Measurements from ENCODE around the gene CD180.

Gene CD180

DNA sequence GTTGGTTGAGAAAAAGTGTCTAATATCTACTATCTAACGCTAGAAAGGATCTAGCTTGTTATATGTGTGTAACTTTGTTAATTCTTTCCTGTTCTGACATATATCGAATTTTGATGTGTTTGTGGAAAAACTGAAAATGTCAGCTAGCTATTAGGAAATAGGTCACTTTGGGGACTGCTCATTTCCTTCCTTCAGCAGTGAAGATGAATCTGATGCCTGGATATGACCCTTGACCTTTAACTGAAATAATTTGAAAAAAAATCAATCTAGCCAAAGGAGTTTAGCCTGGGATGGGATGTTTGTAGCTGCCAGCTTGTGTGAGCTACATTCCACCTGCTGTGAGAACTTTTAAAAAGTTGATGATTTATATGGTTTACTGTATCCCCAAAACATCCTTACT is 66.8 kb downstream of the CD180 start:
- Histone ChIP-seq H3K4me3 (ENCODE audit: low read length) (no peak overlapping the region), H3K9ac (ENCODE audit: low read length) (no peak overlapping the region), H3K9me3 (replicated peaks; ENCODE audit: insufficient read depth, low read length) (no peaks in the 10 kb centered on the region), H3F3A (ENCODE audit: insufficient read depth, low read length) (no peaks in the 10 kb centered on the region), H2AFZ (ENCODE audit: low read length) (no peak overlapping the region), H3K4me1 (ENCODE audit: low read length) (no peaks in the 10 kb centered on the region), H3K27me3 (replicated peaks; ENCODE audit: insufficient read depth, low read length) (no peaks in the 10 kb centered on the region), H3K4me2 (ENCODE audit: low read depth, low read length) (no peak overlapping the region), H4K20me1 (ENCODE audit: insufficient read depth, low read length) (no peaks in the 10 kb centered on the region), H3K9me2 (replicated peaks; ENCODE audit: insufficient read depth, low read length) (no peaks in the 10 kb centered on the region), H3K27ac (ENCODE audit: low read length) (no peak overlapping the region), H3K36me3 (replicated peaks; ENCODE audit: insufficient read depth, low read length) (no peaks in the 10 kb centered on the region), H3K79me2 (ENCODE audit: low read length) (no peaks in the 10 kb centered on the region)
- DNase-seq, result no peak
- TF ChIP-seq EZH2phosphoT487 (IDR thresholded peaks at IDR 0.05; ENCODE audit: low read length) (no peak), EZH2 (optimal IDR thresholded peaks at IDR 0.05; ENCODE audit: low read depth, low read length) (no peak)
- TF ChIP-seq, protein P1, sequence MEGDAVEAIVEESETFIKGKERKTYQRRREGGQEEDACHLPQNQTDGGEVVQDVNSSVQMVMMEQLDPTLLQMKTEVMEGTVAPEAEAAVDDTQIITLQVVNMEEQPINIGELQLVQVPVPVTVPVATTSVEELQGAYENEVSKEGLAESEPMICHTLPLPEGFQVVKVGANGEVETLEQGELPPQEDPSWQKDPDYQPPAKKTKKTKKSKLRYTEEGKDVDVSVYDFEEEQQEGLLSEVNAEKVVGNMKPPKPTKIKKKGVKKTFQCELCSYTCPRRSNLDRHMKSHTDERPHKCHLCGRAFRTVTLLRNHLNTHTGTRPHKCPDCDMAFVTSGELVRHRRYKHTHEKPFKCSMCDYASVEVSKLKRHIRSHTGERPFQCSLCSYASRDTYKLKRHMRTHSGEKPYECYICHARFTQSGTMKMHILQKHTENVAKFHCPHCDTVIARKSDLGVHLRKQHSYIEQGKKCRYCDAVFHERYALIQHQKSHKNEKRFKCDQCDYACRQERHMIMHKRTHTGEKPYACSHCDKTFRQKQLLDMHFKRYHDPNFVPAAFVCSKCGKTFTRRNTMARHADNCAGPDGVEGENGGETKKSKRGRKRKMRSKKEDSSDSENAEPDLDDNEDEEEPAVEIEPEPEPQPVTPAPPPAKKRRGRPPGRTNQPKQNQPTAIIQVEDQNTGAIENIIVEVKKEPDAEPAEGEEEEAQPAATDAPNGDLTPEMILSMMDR (IDR thresholded peaks at IDR 0.05; ENCODE audit: low read length), result no peak

Measured in MM.1S (cell line).